GM19193 (cell line): Measurements from ENCODE around the gene GH1.
A peak's percentile ranks its signal among the peaks of the same experiment; 100 is the strongest.

Experiments used
- POLR2A ChIP-seq: IDR thresholded peaks from 4 replicates; pipeline ENCODE4 v1.6.1; 2011; ENCODE audit not compliant: insufficient read depth, insufficient read length; ENCODE audit errors: extremely low read depth

Gene GH1

DNA sequence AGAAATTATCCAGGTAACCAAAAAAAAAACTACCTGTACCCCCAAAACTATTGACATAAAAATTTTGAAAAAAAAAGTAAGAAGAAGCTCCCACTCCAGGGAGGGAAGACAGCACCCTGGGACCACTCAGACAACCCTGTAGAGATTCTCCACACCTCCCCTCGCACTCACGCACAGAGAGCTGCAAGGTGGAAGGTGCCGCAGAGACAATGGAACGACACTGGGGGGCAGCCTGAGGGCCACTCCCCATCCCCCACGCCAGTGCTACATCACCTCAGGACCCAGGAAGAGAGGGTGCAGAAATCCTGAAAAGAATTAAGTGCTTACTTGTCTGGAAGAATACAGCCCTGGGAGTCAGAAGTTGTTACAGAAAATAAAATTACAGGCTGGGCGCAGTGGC, 18.7 kb upstream of the GH1 start:
- TF ChIP-seq POLR2A: no peak

GRCh38 chr17:63934183-63935112, 15.8 kb upstream of the GH1 start:
- TF ChIP-seq POLR2A: no peak

GRCh38 chr17:63933598-63933997, 15.0 kb upstream of the GH1 start:
- TF ChIP-seq POLR2A: no peak

- no peak for TF ChIP-seq POLR2A
Measured at GRCh38 chr17:63932721-63933120, 14.1 kb upstream of the GH1 start.

GRCh38 chr17:63931981-63932561, 13.4 kb upstream of the GH1 start, which contains the start of gene CD79B:
Gene CD79B, minus strand, starts transcription at chr17:63932331. Its CDS starts 70 bp downstream, at chr17:63932261.
- TF ChIP-seq POLR2A: peak; percentile 84

DNA sequence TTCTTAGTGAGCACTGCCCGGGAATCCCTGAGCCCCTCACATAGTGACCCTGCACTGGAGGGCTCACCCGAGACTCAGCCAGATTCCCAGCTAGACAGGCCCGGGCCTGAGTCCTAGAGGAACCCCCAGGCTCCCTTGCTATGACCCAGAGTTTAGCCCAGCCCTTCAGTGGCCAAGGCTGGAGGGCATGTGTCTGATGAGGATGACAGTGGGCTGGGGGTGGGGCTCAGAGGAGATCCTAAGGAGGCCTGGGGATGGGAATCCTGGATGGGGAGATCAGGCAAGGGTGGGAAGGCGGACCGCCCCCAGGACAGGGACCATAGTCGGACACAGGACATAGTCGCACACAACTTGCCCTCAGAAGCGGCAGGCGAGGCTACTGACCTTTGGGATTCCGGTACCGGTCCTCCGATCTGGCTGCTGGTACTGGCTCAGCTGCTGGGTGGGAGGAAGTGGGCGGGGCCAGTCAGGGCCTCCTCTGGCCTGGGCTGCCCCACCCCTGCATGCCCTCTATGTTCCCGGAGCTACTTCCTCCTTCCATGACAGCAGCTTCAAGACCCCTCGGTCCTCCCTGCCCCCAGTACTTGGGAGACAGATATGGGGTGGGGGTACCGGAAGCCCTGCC, 12.4 kb upstream of the GH1 start:
- no peak for TF ChIP-seq POLR2A

DNA sequence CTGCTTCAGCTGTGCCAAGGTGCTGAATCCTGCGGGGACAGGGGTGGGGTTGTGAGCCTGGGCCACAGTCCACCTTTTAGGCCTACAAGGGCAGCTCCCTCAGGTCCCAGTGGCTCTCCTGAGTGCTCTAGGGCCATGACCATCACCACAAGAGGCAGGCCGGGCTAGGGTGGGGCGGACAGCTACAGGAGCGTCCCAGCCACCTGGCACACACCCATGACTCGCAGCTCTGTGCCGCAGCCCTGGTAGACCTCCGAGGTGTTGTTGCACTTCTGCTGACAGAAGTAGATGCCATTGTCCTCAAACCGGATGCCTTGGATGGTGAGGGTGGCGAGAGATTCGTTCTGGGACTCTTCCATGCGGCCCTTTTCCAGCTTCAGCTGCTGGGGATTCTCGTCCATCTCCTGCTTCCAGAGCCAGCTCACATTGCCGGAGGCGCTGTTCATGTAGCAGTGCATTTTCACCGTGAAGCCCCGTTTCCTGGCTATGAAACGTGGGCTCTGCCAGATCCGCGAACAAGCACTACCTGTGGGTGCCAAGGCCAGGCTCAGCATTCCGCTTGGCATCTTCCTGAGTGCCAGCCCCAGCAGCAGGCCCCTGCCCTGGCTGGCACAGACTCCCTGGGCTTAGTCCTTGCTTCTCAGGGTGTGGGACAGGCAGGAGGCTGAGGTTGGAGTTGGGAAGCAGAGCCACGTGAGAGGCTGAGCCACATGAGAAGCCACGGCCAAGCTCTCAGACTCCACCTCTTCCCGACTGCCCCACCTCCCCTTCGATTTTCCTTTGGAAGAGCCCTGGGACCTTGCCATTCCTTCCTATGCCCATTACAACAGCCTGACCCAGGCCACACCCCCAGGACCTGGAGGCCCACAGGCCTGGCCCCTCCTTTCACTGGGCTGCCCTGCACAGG, 11.5 kb upstream of the GH1 start:
- no peak for TF ChIP-seq POLR2A

- no peak for TF ChIP-seq POLR2A
Measured at GRCh38 chr17:63928966-63929695, 10.5 kb upstream of the GH1 start.

DNA sequence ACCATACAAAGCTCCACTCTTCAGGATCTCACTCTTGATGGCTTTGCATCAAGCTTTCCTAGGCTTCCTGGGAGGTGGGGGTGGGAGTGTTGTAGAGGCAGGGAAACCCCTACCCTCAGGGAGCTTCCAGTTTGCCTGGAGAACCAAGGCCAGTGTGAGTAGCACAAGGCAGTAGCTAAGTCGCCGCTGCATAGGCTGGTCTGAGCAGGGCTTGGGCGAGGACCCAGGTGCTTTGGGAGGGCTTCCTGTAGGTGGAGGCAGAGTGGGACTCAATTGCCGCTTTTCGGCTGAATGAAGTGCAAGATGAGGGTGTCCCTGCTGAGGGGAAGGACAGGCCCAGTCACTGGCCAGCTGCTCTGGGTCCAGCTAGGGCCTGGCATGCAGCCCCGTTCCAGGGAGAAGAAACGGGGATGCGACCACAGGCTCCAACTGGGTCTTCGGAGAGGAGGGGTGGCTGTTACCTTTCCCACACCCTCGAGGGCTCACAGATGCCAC, 9.6 kb upstream of the GH1 start:
- TF ChIP-seq POLR2A: no peak

DNA sequence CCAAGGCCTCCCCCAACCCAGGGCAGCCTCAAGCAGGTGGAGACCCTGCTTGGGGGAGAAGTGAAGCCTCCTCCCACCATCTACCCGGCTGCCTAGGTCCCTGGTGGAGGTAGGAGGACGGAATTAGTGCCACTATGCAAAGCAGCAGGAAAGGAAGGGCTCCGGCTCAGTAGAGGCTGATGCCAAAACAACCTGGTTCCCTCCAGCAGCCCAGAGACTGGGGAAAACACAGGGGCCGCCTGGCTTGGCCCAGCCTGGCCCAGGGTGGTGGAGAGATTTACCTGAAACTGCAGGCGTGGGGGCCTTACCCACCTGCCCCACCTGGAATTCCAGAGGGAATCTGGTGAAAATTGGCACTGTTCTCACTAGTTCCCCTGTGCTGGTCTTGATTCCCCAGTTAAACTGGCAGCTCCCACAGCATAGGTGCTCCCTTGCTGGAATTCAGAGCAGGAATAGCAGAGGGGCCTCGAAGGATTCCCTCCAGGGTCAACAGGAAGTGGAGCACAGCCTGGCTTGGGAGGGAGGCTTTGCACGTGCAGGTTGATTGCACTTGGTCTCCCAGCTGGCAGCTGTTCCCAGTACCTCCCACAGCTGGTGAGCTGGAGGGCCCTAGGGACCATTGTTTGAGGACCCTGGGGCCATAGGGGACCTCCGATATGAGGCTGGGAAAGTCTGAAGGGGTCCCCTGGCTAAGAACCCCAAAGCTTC, 9.0 kb upstream of the GH1 start:
- peak; percentile 19 for TF ChIP-seq POLR2A

DNA sequence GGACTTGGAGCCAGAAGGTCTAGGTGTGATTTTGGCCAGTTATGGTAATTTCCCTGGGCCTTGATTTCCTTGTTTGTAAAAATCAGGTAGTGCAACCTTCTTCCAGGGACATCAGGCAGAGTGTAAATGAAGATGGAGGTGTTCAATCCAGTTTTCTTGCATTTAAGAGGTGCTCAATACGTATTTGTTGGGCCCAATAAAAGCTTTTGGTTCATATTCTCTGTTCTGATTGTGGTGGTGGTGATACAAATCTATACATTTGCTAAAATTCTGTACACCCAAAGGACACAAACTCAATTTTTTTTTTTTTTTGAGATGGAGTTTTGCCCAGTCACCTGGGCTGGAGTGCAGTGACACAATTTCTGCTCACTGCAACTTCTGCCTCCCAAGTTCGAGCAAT, 7.5 kb upstream of the GH1 start:
- no peak for TF ChIP-seq POLR2A

- TF ChIP-seq POLR2A: peak; percentile 14
Measured at GRCh38 chr17:63925615-63926014, 7.0 kb upstream of the GH1 start.

- no peak for TF ChIP-seq POLR2A
Measured at GRCh38 chr17:63919311-63919723, 678 bp upstream of the GH1 start.

DNA sequence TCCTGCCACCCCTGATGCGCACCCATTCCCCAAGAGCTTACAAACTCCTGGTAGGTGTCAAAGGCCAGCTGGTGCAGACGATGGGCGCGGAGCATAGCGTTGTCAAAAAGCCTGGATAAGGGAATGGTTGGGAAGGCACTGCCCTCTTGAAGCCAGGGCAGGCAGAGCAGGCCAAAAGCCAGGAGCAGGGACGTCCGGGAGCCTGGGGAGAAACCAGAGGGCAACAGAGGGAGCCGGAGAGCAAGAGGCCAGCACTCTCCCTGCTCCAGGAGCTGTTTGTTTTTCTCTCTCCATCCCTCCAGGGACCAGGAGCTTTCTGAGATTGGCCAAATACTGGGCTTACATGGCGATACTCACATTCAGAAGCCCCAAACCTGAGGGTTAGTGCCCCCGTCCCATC, 334 bp downstream of the GH1 start:
- no peak for TF ChIP-seq POLR2A

- TF ChIP-seq POLR2A: no peak
Measured at GRCh38 chr17:63917646-63918045, 993 bp downstream of the GH1 start.
